Measurements from ENCODE around the gene NAPB.

NAPB gene

GRCh38 chr20:23340524-23340923 is 80.8 kb downstream of the NAPB start:
- DNase-seq, result peak; percentile 57

DNA sequence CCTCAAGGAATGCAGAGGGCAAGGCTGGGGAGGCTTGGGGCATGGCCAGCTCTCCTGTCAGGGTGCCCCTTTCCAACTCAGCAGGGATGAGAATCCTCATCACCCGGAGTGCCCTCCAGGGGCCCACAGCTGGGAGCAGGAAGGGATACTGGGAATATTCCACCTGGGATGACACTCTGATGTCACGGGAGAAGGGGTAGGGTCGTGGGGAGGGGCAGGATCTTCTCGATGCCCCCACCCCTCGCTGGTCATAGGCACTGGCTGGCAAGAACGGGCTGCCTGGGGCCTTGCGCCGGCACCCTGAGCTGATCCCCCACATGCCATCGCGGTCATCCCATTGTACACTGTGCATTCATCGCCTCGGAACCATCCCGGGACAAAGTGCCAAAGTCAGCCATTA is 81.3 kb downstream of the NAPB start:
- no peak for DNase-seq

DNA sequence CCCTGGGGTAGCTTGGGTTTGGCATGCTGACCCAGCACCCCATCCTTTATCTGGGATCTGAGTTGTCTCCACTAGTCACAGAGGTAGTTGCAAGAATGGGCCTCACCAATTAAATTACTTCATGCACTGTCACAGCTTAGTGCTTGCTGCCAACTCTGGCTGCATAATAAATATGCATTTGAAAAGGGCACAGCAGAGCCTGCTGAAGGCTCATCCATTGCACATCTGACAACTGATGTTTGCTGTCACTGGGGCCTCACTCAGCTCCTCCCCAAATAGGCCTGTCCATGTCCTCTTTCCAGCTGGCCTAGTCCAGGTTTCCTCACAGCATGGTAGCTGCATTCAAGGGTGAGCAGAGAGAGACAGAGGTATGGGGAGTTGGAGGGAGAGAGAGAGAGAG is 84.0 kb downstream of the NAPB start:
- DNase-seq, result no peak

DNA sequence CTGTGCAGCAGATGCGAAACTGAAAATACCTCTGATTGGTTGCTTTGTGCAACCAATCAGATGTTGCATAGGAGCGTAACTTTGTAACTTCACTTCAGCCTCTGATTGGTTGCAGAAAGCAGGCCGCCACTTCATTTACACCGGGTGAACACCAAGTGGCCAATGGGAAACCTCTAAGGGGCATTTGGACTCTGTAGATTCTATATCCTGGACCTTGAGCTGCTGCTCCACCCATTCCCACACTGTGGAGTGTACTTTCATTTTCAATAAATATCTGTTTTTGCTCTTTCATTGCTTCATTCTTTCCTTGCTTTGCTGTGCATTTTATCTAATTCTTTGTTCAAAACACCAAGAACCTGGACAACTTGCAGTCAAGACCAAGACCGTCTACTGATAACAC is 84.8 kb downstream of the NAPB start:
- DNase-seq, result no peak

GRCh38 chr20:23335521-23335920 is 85.8 kb downstream of the NAPB start:
- DNase-seq, result no peak

DNA sequence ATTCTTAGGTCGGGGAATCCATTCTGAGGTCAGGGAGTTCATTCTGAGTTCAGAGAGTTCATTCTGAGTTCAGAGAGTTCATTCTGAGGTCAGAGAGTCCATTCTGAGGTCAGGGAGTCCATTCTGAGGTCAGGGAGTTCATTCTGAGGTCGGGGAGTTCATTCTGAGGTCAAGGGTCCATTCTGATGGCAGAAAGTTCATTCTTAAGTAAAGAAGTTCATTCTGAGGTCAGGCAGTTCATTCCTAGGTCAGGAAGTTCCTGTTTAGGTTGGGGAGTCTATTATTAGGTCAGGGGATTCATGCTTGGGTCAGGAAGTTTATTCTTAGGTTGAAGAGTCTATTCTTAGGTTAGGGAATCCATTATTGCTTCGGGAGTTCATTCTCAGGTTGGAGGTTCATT is 87.2 kb downstream of the NAPB start:
- no peak for DNase-seq

GRCh38 chr20:23332467-23332866 is 88.8 kb downstream of the NAPB start:
- no peak for DNase-seq

- DNase-seq, result peak; percentile 15
These were observed 89.6 kb downstream of the NAPB start for GRCh38 chr20:23331450-23332350.

GRCh38 chr20:23327617-23328333 is 93.5 kb downstream of the NAPB start:
- DNase-seq, result no peak

GRCh38 chr20:23326774-23327173 is 94.5 kb downstream of the NAPB start:
- no peak for DNase-seq

DNA sequence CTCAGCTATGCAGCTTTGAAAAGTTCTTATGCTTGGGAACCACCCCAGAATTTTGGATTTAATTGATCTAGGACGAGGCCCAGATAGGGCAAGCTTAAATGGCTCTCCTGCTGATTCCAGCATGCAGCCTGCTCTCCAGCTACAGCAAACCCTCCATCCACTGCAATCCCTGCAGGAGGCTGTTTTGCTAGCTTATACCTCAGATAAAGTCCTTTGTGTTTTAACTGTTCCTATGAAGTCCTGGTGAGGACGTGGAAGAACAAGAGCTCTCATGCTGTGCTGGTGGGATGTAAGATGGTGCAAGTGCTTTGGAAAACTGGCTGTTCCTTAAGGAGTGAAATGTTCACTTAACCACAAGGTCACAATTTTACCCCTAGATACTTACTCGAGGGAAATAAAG is 96.2 kb downstream of the NAPB start:
- DNase-seq, result no peak
